Fibroblast of lung (primary cell): ENCODE data around the gene UQCC2.

ENCODE experiments used
- EZH2 ChIP-seq: IDR thresholded peaks from 2 replicates; pipeline ENCODE4 v1.5.1; 2012; ENCODE audit warnings: low read length, control low read depth, mild to moderate bottlenecking; ENCODE audit errors: missing control alignments
- TF ChIP-seq, protein P1 (sequence below), 2 donors: IDR thresholded peaks in 1 of 2; conservative IDR thresholded peaks in 1 of 2; 1 replicate in 1 of 2; 2 replicates in 1 of 2; pipeline ENCODE4 v1.5.1; 2011 to 2012; ENCODE audit warnings: low read length in 2 of 2, control low read depth in 1 of 2, inconsistent platforms in 1 of 2, low read depth in 1 of 2, mild to moderate bottlenecking in 1 of 2

DNA sequence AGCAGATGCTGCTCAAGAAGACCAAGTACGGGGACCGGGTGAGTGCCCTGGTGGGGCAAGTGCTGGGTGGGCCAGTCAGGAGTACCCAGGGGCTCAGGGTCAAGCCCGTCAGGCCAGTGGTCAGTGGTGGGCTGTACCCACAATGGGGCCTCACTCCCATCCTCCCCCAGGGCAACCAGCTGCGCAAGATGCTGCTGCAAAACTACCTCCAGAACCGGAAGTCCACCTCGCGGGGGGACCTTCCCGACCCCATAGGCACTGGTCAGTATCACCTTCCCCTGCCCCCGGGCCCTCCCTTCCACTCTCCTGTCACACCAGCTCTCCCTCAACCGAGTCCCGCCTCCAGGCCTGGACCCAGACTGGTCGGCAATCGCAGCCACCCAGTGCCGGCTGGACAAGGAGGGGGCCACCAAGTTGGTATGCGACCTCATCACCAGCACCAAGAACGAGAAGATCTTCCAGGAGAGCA lies 27.0 kb downstream of the UQCC2 start:
- TF ChIP-seq, protein P1, sequence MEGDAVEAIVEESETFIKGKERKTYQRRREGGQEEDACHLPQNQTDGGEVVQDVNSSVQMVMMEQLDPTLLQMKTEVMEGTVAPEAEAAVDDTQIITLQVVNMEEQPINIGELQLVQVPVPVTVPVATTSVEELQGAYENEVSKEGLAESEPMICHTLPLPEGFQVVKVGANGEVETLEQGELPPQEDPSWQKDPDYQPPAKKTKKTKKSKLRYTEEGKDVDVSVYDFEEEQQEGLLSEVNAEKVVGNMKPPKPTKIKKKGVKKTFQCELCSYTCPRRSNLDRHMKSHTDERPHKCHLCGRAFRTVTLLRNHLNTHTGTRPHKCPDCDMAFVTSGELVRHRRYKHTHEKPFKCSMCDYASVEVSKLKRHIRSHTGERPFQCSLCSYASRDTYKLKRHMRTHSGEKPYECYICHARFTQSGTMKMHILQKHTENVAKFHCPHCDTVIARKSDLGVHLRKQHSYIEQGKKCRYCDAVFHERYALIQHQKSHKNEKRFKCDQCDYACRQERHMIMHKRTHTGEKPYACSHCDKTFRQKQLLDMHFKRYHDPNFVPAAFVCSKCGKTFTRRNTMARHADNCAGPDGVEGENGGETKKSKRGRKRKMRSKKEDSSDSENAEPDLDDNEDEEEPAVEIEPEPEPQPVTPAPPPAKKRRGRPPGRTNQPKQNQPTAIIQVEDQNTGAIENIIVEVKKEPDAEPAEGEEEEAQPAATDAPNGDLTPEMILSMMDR (conservative IDR thresholded peaks at IDR 0.05 in 1 of 2, IDR thresholded peaks at IDR 0.05 in 1 of 2; ENCODE audit: low read depth in 1 of 2, low read length in 2 of 2), result no peak
- TF ChIP-seq EZH2, result no peak
